Activated T-cell treated with anti-CD3 and anti-CD28 coated beads, Interleukin-2, amount 50 U/mL, for 1 hour (primary cell): Measurements from ENCODE around the gene ORM2.
"Not testable (repeated sequence)": the region's sequence is repeated elsewhere in the genome, so short reads cannot be mapped to it uniquely, and the experiment has no call there.

ENCODE experiments used
- DNase-seq: peaks from one replicate; pipeline ENCODE4 v3.0.0-alpha.2; 2020

Gene ORM2

GRCh38 chr9:114314881-114315722 is 14.6 kb upstream of the ORM2 start:
- DNase-seq, result no peak

- DNase-seq, result no peak
Observed at GRCh38 chr9:114315723-114316363, 13.8 kb upstream of the ORM2 start.

- DNase-seq, result no peak
Observed at GRCh38 chr9:114316605-114317230, 13.0 kb upstream of the ORM2 start.

GRCh38 chr9:114317665-114318357 is 11.9 kb upstream of the ORM2 start:
- DNase-seq, result no peak

GRCh38 chr9:114318416-114318815 is 11.3 kb upstream of the ORM2 start:
- DNase-seq, result no peak

GRCh38 chr9:114319147-114319546 is 10.5 kb upstream of the ORM2 start:
- no peak for DNase-seq

- DNase-seq, result not testable (repeated sequence)
Observed at GRCh38 chr9:114320710-114321109, 9.0 kb upstream of the ORM2 start.

- no peak for DNase-seq
Observed at GRCh38 chr9:114321759-114322158, 7.9 kb upstream of the ORM2 start.

GRCh38 chr9:114322160-114322818 is 7.4 kb upstream of the ORM2 start:
- DNase-seq, result not testable (repeated sequence)

- DNase-seq, result not testable (repeated sequence)
Observed at GRCh38 chr9:114322831-114323531, 6.7 kb upstream of the ORM2 start, which contains the start of gene ORM1. Gene ORM1 (plus strand): TSS chr9:114323098. CDS start chr9:114323134, 36 bp downstream.

- not testable (repeated sequence) for DNase-seq
Observed at GRCh38 chr9:114323849-114324248, 5.8 kb upstream of the ORM2 start.

GRCh38 chr9:114324492-114324891 is 5.2 kb upstream of the ORM2 start:
- DNase-seq, result no peak

GRCh38 chr9:114324965-114325364 is 4.7 kb upstream of the ORM2 start:
- not testable (repeated sequence) for DNase-seq

GRCh38 chr9:114325684-114326254 is 3.9 kb upstream of the ORM2 start:
- DNase-seq, result not testable (repeated sequence)

- DNase-seq, result no peak
Observed at GRCh38 chr9:114327749-114328148, 1.9 kb upstream of the ORM2 start.

- DNase-seq, result not testable (repeated sequence)
Observed at GRCh38 chr9:114328357-114328820, 1.3 kb upstream of the ORM2 start.

- not testable (repeated sequence) for DNase-seq
Observed at GRCh38 chr9:114328937-114329624, 588 bp upstream of the ORM2 start.

- DNase-seq, result no peak
Observed at GRCh38 chr9:114330636-114331035, 967 bp downstream of the ORM2 start.

GRCh38 chr9:114331229-114332195 is 1.8 kb downstream of the ORM2 start:
- not testable (repeated sequence) for DNase-seq
